Measurements from ENCODE around the gene LIPF. TPM values are rescaled to one million over a fixed set of nuclear protein-coding genes. Genes with fewer than 3 reads are reported as not detected.
"Not testable (repeated sequence)": the region's sequence is repeated elsewhere in the genome, so short reads cannot be mapped to it uniquely, and the experiment has no call there.

Gene LIPF
- total and polyA plus RNA-seq, 2 of the 13 experiments (the other 11 are each of a cell fraction or from before 2014, with no cell fraction given): not detected

DNA sequence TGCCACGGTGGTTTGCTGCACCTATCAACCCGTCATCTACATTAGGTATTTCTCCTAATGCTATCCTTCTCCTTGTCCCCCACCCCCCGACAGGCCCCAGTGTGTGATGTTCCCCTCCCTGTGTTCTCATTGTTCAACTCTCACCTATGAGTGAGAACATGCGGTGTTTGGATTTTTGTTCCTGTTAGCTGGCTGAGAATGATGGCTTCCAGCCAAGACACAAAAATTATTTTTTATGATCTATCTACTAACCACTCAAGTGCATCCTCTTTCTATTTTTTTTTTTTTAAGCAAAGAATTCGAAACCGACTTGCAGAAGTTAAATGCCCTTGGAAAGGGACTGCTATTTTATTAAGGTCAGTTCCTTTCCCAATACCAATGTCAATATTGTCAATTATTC lies 45.1 kb downstream of the LIPF start:
- H3K9ac ChIP-seq (ENCODE audit: insufficient read depth, low read depth, low read length); H3K4me2 ChIP-seq (ENCODE audit: low read depth, low read length); H3K36me3 ChIP-seq (replicated peaks in 1 of 2; ENCODE audit: control insufficient read depth in 1 of 2, insufficient read depth in 2 of 2, low read length in 2 of 2); DNase-seq (ENCODE audit: low spot score); intact Hi-C loops (cut with micrococcal nuclease; ENCODE audit: unreplicated experiment); BruUV-seq (replicated peaks); in situ Hi-C loops (cut with HindIII; ENCODE audit: extremely low pct_ligation_motif_present, low pct_unique_long_range_greater_than_20kb); H3K4me1 ChIP-seq (ENCODE audit: insufficient read depth, low read length); H3K27ac ChIP-seq (ENCODE audit: extremely low read length, insufficient read depth, low read length); H3K79me2 ChIP-seq (ENCODE audit: insufficient read depth, low read length); POLR2A ChIA-PET; ATAC-seq; H3K9me3 ChIP-seq (ENCODE audit: low read length); H2AFZ ChIP-seq (ENCODE audit: low read length); CTCF ChIA-PET (ENCODE audit: low intra/inter-chr PET ratio, low total read pairs); H3K27me3 ChIP-seq (ENCODE audit: control insufficient read depth in 1 of 2, insufficient read depth in 2 of 2, low read length in 2 of 2); H3K4me3 ChIP-seq (replicated peaks in 1 of 3; ENCODE audit: insufficient read depth in 1 of 3, low read depth in 2 of 3, low read length in 3 of 3); H4K20me1 ChIP-seq (ENCODE audit: insufficient read depth, low read length); FAIRE-seq: not testable (repeated sequence)
- WGBS (ENCODE audit: low lambda C conversion rate): 7% methylated on average over 6 of the region's 6 CpGs

GRCh38 chr10:88715517-88715916 lies 51.3 kb downstream of the LIPF start:
- no peaks in the 10 kb centered on the region for H3K79me2 ChIP-seq (ENCODE audit: insufficient read depth, low read length)
- intact Hi-C loops (cut with micrococcal nuclease; ENCODE audit: unreplicated experiment): no loop called here
- H3K4me1 ChIP-seq (ENCODE audit: insufficient read depth, low read length): no peaks in the 10 kb centered on the region
- H2AFZ ChIP-seq (ENCODE audit: low read length): no peak overlapping the region
- no peaks in the 10 kb centered on the region for H3K9me3 ChIP-seq (ENCODE audit: low read length)
- CTCF ChIA-PET (ENCODE audit: low intra/inter-chr PET ratio, low total read pairs): no interaction called here
- POLR2A ChIA-PET: no interaction called here
- no TSS peak for BruUV-seq (replicated peaks)
- TF ChIP-seq ISL2 (CRISPR knock-in tag; IDR thresholded peaks at IDR 0.05) (no peak), REPIN1 (CRISPR knock-in tag; IDR thresholded peaks at IDR 0.05; ENCODE audit: borderline replicate concordance, low read depth) (no peak), MLX (CRISPR knock-in tag; IDR thresholded peaks at IDR 0.05) (no peak), ZNF383 (CRISPR knock-in tag; IDR thresholded peaks at IDR 0.05; ENCODE audit: borderline replicate concordance) (no peak), PATZ1 (CRISPR knock-in tag; IDR thresholded peaks at IDR 0.05) (no peak), PCBP1 (IDR thresholded peaks at IDR 0.05; ENCODE audit: borderline replicate concordance, low read depth, low read length) (no peak), CSRNP2 (CRISPR knock-in tag; conservative IDR thresholded peaks at IDR 0.05; ENCODE audit: low read depth) (no peak), NFATC3 (CRISPR knock-in tag; IDR thresholded peaks at IDR 0.05) (no peak)
- TF ChIP-seq, protein P1, sequence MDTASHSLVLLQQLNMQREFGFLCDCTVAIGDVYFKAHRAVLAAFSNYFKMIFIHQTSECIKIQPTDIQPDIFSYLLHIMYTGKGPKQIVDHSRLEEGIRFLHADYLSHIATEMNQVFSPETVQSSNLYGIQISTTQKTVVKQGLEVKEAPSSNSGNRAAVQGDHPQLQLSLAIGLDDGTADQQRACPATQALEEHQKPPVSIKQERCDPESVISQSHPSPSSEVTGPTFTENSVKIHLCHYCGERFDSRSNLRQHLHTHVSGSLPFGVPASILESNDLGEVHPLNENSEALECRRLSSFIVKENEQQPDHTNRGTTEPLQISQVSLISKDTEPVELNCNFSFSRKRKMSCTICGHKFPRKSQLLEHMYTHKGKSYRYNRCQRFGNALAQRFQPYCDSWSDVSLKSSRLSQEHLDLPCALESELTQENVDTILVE (CRISPR knock-in tag; IDR thresholded peaks at IDR 0.05): no peak
- TF ChIP-seq, protein P2, sequence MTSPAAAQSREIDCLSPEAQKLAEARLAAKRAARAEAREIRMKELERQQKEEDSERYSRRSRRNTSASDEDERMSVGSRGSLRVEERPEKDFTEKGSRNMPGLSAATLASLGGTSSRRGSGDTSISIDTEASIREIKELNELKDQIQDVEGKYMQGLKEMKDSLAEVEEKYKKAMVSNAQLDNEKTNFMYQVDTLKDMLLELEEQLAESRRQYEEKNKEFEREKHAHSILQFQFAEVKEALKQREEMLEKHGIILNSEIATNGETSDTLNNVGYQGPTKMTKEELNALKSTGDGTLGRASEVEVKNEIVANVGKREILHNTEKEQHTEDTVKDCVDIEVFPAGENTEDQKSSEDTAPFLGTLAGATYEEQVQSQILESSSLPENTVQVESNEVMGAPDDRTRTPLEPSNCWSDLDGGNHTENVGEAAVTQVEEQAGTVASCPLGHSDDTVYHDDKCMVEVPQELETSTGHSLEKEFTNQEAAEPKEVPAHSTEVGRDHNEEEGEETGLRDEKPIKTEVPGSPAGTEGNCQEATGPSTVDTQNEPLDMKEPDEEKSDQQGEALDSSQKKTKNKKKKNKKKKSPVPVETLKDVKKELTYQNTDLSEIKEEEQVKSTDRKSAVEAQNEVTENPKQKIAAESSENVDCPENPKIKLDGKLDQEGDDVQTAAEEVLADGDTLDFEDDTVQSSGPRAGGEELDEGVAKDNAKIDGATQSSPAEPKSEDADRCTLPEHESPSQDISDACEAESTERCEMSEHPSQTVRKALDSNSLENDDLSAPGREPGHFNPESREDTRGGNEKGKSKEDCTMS (CRISPR knock-in tag; conservative IDR thresholded peaks at IDR 0.05): no peak
- no peak for DNase-seq (ENCODE audit: low spot score)
- no peak overlapping the region for H3K27ac ChIP-seq (ENCODE audit: extremely low read length, insufficient read depth, low read length)
- no peak overlapping the region for H3K4me2 ChIP-seq (ENCODE audit: low read depth, low read length)
- H3K4me3 ChIP-seq (replicated peaks in 1 of 3; ENCODE audit: insufficient read depth in 1 of 3, low read depth in 2 of 3, low read length in 3 of 3): no peak overlapping the region
- H3K36me3 ChIP-seq (replicated peaks in 1 of 2; ENCODE audit: control insufficient read depth in 1 of 2, insufficient read depth in 2 of 2, low read length in 2 of 2): no peaks in the 10 kb centered on the region
- WGBS (ENCODE audit: low lambda C conversion rate): 0% methylated on average over 1 of the region's 1 CpG
- H3K27me3 ChIP-seq (ENCODE audit: control insufficient read depth in 1 of 2, insufficient read depth in 2 of 2, low read length in 2 of 2): no peaks in the 10 kb centered on the region
- ATAC-seq: no peak
- no peaks in the 10 kb centered on the region for H4K20me1 ChIP-seq (ENCODE audit: insufficient read depth, low read length)
- no peak overlapping the region for H3K9ac ChIP-seq (ENCODE audit: insufficient read depth, low read depth, low read length)
- in situ Hi-C loops (cut with HindIII; ENCODE audit: extremely low pct_ligation_motif_present, low pct_unique_long_range_greater_than_20kb): no loop called here
- FAIRE-seq: no peak

Data from HepG2 (cell line).